Right forelimb (tissue), 1 donor: ENCODE results near the gene INSRR.

ENCODE experiments used
- DNase-seq: peaks from one replicate; pipeline ENCODE4 v3.0.0-alpha.2; 2018

INSRR gene

DNA sequence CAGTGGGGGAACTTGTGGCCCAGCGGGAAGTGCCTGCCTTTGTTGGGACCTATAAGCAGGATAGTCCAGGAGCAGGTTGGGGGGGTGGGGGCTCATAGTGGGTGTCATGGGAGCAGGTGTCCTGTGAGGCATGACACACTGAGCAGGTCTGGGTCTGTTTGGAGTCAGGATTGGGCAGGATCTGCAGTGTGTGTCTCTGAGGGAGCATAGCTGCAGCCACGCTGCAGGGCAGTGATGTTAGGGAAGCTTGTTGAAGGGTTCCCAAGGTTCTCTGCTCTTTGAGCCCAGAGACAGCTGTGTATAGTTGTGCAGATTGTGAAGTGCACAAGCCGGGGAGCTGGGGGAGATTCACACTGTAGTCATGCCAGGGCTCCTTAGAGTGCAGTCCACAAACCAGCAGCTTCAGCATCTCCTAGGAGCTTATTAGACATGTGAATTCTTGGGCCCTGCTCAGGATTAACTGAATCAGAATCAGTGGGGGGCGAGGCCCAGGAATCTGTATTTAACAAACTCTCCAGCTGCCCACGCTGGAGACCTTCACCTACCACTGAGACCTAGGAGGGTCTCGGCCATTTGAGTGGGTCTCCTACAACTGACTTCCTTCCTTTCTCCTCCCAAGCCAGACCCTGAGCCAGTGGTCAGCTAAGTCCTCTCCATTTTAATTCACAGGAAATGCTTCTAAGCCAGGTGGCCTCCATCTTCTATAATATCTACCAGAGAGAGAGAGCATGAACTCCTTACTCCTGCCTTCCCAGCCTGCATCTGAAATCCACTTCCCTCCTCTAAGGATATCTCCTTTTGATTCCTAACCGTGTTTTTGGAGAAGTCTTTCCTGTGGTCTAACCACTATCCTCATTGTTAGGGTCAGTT, 11.1 kb downstream of the INSRR start:
- DNase-seq: no peak

- no peak for DNase-seq
These were observed 12.3 kb downstream of the INSRR start for GRCh38 chr1:156846643-156847042.

GRCh38 chr1:156845953-156846545, 12.9 kb downstream of the INSRR start:
- no peak for DNase-seq

DNA sequence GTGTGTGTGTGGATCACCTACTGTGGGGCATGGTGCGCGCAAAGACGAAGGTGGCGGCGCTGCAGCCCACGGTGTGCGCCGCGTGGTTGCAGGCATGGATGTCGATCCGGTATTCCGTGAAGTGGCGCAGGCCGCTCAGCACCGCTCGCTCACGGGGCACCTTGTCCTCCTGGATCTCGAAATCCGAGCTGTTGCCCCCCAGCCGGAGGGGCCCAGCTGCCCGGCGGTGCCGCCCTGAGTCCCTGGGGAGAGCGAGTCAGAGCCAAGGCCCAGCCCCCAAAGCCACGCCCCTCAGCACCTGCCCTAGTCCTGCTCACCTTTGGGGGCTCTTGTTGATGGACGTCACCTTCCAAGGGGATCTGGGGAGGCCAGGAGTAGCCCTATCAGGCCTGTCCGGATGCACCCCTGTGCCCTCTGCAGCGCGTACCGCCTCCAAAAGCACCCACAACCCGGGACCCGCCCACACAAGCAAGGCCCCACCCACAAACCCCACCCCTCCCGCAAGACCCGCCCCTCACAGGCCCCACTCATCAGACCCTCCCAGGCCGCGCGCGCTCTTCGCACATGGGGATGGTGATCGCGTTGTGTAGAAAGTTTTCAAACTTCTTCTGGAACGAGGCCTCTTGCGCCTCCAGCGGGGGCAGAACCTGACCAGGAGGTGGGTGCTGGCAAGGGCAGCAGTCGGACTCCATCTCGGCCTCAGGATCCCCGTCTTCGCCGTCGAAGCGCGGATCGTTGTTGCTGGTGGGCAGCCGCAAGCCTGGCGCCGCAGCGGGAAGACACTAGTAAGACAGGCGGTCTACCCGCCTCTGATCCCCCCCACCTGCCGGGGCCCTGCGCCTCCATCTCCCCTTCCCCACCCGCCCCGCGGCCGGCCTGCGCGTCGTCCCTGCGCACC, 13.6 kb downstream of the INSRR start:
- DNase-seq: no peak

DNA sequence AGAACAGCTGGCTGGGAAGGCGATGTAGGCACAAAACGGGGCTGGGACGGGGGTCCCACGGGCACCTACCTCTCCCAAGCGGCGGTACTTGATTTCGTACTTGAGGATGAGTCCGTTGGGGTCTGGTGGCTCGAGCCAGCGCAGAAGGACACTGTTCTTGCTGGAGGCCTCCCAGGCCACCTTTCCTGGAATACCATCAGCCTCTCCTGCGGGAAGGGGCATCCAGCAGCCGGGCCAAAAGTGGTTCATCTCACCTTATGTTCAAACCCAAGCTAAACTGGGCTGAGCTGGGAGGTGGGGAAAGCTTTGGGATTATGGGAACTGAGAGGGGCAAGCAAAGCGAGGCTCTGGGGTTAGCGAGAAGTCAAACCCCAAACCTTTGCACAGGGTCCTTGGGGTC, 14.3 kb downstream of the INSRR start:
- peak; percentile 12 for DNase-seq

DNA sequence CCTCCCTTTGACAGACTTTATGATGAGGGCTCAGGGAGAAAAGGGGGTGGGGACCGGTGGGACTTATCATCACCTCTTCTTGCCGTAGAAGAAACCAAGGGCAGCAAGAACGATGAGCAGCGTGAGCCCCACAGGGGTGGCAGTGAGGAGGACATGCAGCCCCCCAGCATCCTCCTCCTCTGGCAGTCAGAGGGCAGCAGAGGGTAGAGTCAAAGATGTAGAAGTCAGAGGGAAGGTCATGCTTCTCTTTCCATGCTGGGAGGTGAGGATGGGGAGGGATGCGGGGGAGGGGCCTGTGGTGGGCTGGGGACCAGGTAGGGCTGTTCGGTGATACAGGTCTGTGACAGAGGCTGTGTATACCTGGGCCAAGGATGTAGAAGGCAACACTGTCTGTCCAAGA, 14.8 kb downstream of the INSRR start:
- no peak for DNase-seq

DNA sequence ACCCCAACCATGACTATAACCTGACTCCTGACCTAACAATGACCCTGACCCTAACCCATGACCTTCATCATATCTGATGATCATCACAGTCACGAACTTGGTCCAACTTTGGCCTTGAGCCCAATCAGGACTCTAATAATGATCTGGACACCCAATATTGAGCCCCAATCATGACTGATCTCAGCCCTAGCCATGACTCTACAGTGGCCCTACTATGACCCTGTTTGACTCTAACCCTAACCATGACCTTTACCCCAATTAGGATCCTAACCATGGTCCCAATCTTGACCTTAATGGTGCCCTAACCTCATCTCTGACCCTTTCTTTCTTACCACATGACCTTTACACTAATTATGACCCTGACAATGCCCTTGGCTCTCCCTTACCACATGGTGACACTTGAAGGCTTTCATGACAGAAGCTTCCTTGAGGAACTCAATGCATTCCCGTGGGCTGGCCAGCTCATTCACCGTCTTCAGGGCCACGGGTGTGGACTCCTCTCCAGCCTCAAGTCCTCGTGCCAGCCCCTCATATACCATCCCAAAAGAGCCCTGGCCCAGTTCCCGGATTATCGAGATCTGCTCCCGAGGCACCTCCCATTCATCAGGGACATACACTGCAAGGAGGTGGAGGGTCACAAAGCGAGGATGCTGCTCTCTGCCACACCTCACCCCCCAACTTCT, 16.2 kb downstream of the INSRR start:
- peak; percentile 25 for DNase-seq

DNA sequence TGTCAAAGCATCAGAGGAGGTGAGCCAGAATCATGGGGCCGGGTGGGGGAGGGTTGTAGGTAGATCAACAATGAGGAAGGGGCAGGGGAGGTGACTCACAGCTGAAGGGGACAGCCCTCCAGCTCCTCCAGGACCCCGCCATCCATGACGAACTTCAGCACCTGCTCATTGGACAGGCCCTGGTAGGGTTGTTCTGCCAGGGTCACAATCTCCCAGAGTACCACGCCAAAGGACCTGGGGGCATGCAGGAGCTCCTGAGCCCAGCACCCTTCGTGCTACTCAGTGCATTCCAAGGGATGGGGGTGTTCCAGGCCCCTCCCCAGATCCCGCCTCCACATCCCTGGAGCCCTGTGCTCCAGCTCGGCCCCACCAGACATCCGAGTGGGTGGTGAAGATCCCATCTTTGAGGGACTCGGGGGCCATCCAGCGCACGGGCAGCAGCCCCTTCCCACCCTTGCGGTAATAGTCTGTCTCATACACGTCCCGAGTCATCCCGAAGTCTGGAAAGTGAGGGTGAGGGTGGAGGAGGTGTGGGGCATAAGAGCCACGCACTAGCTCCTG, 17.5 kb downstream of the INSRR start:
- peak; percentile 29 for DNase-seq

DNA sequence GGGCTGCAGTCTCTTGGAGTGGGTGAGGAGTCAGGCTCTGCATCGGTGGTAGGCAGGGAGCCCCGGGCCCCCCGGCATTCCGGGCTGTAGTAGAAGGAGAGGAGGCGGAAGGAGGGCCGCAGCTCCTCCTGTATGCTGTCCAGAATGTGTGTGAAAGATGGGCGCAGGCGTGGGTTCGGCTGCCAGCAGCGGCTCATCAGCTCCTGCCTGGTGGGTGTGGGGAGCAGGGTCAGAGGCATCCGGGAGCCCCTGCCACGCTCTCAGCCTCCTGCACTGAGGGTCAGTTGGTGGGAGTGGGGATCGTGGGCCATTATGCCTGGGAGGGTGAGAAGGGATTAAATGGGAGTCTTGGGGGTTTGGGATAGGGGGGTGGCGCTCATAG, 18.0 kb downstream of the INSRR start:
- peak; percentile 37 for DNase-seq

- DNase-seq: peak; percentile 24
These were observed 18.6 kb downstream of the INSRR start for GRCh38 chr1:156840186-156840897.

DNA sequence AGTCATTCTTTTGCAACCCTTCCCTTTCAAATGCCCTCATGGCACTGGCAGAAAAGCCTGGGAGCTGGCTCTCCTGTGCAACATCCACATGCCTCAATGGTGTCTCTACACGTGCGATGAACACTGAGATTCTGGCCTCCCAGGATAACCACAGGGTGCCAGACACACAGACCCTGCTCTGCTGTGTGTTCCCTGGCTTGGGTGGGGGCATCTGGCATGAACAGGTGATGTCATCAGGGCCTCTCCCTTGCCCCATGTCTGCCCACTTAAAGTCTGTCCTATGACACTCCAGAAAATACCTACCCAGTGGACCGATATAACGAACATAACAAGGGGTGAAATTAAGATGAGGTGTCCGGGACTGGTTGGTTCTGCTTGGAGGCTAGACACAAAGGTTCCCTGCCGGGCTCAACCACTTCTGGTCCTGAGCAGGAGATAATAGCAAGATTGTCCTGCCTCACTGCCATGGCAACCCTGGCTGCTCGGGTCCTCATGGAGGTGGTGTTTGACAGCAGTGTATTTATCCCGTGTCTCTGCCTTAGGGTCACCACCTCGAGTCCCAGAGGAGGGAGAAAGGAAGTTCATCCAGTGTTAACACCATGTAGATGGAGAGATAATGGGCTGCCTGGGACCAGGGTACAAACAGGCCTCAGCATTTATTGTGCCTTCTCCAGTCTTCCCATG, 19.3 kb downstream of the INSRR start:
- peak; percentile 16 for DNase-seq

- DNase-seq: peak; percentile 51
These were observed 19.9 kb downstream of the INSRR start for GRCh38 chr1:156838972-156839371.

DNA sequence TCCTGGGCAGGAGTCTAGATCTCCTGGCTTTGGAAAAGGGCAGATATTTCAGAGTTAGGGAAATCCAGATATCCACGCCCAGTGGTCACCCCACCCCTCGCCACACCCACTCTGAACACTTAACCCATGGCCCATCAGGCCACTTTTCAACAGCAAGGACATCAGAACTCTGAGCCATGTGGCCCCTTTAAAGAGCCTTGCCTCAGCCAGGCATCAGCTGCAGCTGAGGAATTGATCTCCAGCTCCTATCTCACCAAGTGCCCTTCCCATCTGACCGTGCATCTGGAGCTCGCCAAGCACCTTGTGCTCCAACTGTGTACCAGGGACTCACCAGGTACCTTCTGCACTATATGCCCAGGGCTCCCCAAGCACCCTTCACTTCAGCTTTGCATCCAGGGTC, 22.0 kb downstream of the INSRR start:
- peak; percentile 24 for DNase-seq

- peak; percentile 17 for DNase-seq
These were observed 22.8 kb downstream of the INSRR start for GRCh38 chr1:156836041-156836654.

DNA sequence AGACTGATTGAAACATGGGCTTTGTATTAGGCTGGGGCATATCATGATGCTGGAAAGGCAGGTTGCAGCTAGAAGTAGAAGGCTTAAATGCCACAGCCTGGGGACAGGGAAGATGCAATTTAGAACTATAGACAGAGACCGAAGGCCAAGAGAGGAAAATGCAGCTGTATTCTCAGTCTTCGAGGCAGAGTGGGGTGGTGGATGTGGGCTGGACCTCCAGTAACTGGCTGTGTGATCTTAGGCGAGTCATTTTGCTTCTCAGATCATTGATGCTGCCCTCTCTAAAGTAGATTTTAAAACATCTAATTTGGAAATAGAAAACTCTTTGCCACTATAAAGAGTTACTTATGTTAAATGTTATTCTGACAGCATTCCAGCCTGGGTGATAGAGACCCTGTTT, 24.6 kb downstream of the INSRR start:
- no peak for DNase-seq

DNA sequence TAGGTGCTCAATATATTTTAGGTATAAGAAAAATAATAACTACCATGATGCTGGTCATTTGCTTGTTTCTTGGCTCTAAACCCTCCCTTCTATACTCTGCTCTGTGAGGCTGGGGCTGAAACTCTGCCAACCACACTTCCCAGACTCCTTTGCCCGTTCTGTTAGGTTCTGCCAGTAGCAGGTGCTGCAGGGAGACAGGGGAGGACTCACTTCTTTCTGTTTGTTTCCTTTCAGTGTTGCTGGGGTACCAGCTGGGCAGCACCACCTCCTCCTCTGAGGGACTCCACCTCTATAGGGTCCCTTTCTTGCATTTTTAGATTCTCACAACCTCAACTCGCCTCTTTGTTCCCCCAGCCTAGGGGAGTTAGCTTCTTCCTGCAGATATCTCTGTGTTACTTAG, 25.3 kb downstream of the INSRR start:
- peak; percentile 27 for DNase-seq

- DNase-seq: no peak
These were observed 26.5 kb downstream of the INSRR start for GRCh38 chr1:156832434-156832833.

DNA sequence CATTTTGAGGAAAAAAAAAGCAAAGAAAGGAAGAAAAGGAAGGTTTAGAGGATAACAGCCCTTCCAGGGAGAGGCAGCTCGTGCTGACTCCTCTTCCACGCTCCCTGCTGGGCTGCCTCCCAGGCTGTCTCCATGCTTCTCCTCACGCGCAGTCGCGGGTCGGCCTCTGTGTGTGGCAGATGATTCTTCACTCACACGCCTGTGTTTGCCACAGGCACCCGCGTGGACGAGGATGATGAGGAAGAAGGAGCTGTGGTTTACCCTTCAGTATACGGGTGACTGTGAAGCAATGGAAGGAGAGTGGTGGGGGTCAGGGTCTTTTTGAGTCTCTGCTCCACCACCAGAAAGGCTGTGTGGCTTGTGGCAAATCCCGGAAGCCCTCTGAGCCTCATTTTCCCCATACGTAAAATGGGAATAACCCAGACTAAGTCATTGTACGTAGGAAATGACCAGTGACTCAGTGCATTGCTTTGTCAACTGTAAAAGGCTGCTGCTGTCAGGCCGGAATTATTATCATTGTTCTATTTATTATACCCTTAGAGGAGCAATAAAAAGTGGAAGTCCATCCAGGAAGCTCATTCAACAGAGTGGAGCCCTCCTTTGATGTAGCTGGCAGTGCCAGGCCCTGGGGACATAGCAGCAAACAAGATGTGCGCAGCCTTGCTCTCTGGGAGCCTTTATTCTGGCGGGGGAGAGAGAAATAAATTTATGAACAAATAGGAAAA, 30.4 kb downstream of the INSRR start:
- DNase-seq: no peak

DNA sequence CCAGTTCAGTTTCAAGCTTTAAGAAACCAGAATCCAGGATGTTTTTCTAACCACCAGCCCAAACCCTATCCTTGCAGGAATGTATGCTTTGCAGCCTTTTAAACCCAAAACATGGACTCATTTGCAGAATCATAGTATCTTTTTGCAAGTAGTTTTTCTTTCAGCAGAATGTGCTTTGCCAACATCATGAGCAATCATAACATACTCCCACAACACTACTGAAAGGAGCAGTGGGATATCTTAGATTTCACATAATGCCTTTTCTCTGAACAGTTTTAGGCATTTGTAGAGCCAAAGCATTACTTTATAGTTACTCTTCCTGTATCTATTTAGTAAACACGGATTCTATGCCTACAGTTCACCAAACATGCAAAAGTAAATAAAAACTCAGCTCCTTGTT, 32.3 kb downstream of the INSRR start:
- DNase-seq: no peak

DNA sequence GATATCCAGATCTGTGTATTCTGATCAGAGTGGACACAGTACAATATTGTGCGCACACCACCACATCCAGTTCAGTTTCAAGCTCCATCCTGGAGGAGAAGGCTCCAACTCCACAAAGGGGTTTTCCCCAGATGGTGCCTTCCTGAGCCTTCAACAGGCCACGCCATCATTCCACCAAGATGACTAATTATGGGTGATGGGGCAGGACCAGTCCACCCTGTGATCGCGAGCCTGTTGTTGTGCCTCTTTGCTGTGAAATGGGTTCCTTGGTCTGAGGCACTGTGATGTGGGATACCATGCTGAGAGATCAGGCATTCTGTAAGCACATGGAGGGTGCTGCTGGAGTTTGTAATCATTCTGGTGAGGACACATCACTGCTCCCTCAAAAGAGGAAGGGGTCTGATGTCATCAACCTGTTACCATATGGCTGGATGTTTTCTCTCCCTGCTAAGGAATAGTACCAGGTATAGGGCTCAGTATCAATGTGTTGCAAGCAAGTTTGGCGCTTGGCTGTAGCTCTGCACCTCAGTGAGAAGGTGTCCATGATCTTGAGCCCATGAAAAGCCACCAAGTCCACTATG, 35.6 kb downstream of the INSRR start:
- peak; percentile 12 for DNase-seq
